ENCODE results near the gene PHF3.
"Not testable (repeated sequence)": the region's sequence is repeated elsewhere in the genome, so short reads cannot be mapped to it uniquely, and the experiment has no call there.

PHF3 gene

GRCh38 chr6:63706630-63707029 lies 71.0 kb downstream of the PHF3 start:
- DNase-seq (ENCODE audit: low read depth in 2 of 2), result no peak

- no peak for DNase-seq (ENCODE audit: low read depth in 2 of 2)
Measured at GRCh38 chr6:63708631-63709030, 73.0 kb downstream of the PHF3 start.

- no peak for DNase-seq (ENCODE audit: low read depth in 2 of 2)
Measured at GRCh38 chr6:63709148-63709547, 73.5 kb downstream of the PHF3 start.

- DNase-seq (ENCODE audit: low read depth in 2 of 2), result no peak
Measured at GRCh38 chr6:63713332-63713731, 77.7 kb downstream of the PHF3 start.

- no peak for DNase-seq (ENCODE audit: low read depth in 2 of 2)
Measured at GRCh38 chr6:63714091-63714490, 78.5 kb downstream of the PHF3 start.

GRCh38 chr6:63716169-63716568 lies 80.6 kb downstream of the PHF3 start:
- DNase-seq (ENCODE audit: low read depth in 2 of 2), result no peak

- no peak for DNase-seq (ENCODE audit: low read depth in 2 of 2)
Measured at GRCh38 chr6:63721181-63721580, 85.6 kb downstream of the PHF3 start.

- DNase-seq (ENCODE audit: low read depth in 2 of 2), result no peak
Measured at GRCh38 chr6:63724721-63725120, 89.1 kb downstream of the PHF3 start.

- peak; percentile 29 to 33 for DNase-seq (ENCODE audit: low read depth in 2 of 2)
Measured at GRCh38 chr6:63730311-63730710, 94.7 kb downstream of the PHF3 start.

GRCh38 chr6:63731930-63732329 lies 96.3 kb downstream of the PHF3 start:
- DNase-seq (ENCODE audit: low read depth in 2 of 2), result no peak

GRCh38 chr6:63732336-63732735 lies 96.7 kb downstream of the PHF3 start:
- no peak for DNase-seq (ENCODE audit: low read depth in 2 of 2)

GRCh38 chr6:63734923-63735322 lies 99.3 kb downstream of the PHF3 start:
- no peak for DNase-seq (ENCODE audit: low read depth in 2 of 2)

- not testable (repeated sequence) for DNase-seq (ENCODE audit: low read depth in 2 of 2)
Measured at GRCh38 chr6:63738190-63738589, 102.6 kb downstream of the PHF3 start.

- no peak for DNase-seq (ENCODE audit: low read depth in 2 of 2)
Measured at GRCh38 chr6:63739094-63739687, 103.6 kb downstream of the PHF3 start.

GRCh38 chr6:63740709-63741108 lies 105.1 kb downstream of the PHF3 start:
- peak; percentile 75 to 79 for DNase-seq (ENCODE audit: low read depth in 2 of 2)

GRCh38 chr6:63742060-63742459 lies 106.5 kb downstream of the PHF3 start:
- no peak for DNase-seq (ENCODE audit: low read depth in 2 of 2)

GRCh38 chr6:63743691-63744090 lies 108.1 kb downstream of the PHF3 start:
- DNase-seq (ENCODE audit: low read depth in 2 of 2), result no peak

- DNase-seq (ENCODE audit: low read depth in 2 of 2), result no peak
Measured at GRCh38 chr6:63744810-63745209, 109.2 kb downstream of the PHF3 start.

- no peak for DNase-seq (ENCODE audit: low read depth in 2 of 2)
Measured at GRCh38 chr6:63745784-63746183, 110.2 kb downstream of the PHF3 start.

GRCh38 chr6:63750400-63750799 lies 114.8 kb downstream of the PHF3 start:
- DNase-seq (ENCODE audit: low read depth in 2 of 2), result no peak

GRCh38 chr6:63757275-63757674 lies 121.7 kb downstream of the PHF3 start:
- not testable (repeated sequence) for DNase-seq (ENCODE audit: low read depth in 2 of 2)

GRCh38 chr6:63757826-63758225 lies 122.2 kb downstream of the PHF3 start:
- DNase-seq (ENCODE audit: low read depth in 2 of 2), result no peak

- DNase-seq (ENCODE audit: low read depth in 2 of 2), result no peak
Measured at GRCh38 chr6:63759605-63760105, 124.1 kb downstream of the PHF3 start.

GRCh38 chr6:63760199-63760598 lies 124.6 kb downstream of the PHF3 start:
- no peak for DNase-seq (ENCODE audit: low read depth in 2 of 2)

Measured in fibroblast of skin of left quadriceps (primary cell).